ENCODE data around the gene MERTK. TPM values are rescaled to one million over a fixed set of nuclear protein-coding genes. Genes with fewer than 3 reads are reported as not detected.
A peak's percentile ranks its signal among the peaks of the same experiment; 100 is the strongest.

The MERTK gene
- total and polyA plus RNA-seq, 2 of the 13 experiments (the other 11 are each of a cell fraction or from before 2014, with no cell fraction given): 37.3 to 44.7 TPM

DNA sequence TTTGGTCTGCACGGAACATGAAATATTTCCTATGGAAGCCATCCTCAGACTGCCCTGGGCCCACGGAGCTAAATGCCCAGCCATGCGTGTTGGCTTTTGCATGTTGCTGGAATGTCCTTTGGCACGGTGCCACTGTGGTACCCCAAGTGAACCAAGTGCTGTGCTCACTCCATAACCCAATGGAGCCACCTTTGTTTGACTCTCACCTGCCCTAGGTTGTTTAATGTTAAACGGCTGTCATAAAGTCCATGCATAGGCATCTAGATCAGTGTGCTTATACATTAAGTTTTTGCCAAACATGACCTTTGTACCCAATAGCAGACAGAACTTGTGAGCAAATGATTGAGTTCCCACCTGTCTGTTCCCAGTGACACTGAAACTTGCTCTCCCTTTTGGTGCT, 96.7 kb downstream of the MERTK start (continued):
- TF ChIP-seq, protein P1, sequence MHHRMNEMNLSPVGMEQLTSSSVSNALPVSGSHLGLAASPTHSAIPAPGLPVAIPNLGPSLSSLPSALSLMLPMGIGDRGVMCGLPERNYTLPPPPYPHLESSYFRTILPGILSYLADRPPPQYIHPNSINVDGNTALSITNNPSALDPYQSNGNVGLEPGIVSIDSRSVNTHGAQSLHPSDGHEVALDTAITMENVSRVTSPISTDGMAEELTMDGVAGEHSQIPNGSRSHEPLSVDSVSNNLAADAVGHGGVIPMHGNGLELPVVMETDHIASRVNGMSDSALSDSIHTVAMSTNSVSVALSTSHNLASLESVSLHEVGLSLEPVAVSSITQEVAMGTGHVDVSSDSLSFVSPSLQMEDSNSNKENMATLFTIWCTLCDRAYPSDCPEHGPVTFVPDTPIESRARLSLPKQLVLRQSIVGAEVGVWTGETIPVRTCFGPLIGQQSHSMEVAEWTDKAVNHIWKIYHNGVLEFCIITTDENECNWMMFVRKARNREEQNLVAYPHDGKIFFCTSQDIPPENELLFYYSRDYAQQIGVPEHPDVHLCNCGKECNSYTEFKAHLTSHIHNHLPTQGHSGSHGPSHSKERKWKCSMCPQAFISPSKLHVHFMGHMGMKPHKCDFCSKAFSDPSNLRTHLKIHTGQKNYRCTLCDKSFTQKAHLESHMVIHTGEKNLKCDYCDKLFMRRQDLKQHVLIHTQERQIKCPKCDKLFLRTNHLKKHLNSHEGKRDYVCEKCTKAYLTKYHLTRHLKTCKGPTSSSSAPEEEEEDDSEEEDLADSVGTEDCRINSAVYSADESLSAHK (CRISPR knock-in tag; IDR thresholded peaks at IDR 0.05; ENCODE audit: borderline replicate concordance): no peak
- no peak for TF ChIP-seq HDAC6 (IDR thresholded peaks at IDR 0.05; ENCODE audit: low read depth, low read length)
- TF ChIP-seq ZNF614 (CRISPR knock-in tag; IDR thresholded peaks at IDR 0.05; ENCODE audit: borderline replicate concordance): no peak
- peak; percentile 49; the same call in 1 of the 2 replicates for TF ChIP-seq MED1 (CRISPR knock-in tag; IDR thresholded peaks at IDR 0.05)
- no peak for TF ChIP-seq ZNF256 (CRISPR knock-in tag; conservative IDR thresholded peaks at IDR 0.05)
- TF ChIP-seq, protein P2, sequence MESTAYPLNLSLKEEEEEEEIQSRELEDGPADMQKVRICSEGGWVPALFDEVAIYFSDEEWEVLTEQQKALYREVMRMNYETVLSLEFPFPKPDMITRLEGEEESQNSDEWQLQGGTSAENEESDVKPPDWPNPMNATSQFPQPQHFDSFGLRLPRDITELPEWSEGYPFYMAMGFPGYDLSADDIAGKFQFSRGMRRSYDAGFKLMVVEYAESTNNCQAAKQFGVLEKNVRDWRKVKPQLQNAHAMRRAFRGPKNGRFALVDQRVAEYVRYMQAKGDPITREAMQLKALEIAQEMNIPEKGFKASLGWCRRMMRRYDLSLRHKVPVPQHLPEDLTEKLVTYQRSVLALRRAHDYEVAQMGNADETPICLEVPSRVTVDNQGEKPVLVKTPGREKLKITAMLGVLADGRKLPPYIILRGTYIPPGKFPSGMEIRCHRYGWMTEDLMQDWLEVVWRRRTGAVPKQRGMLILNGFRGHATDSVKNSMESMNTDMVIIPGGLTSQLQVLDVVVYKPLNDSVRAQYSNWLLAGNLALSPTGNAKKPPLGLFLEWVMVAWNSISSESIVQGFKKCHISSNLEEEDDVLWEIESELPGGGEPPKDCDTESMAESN (CRISPR knock-in tag; conservative IDR thresholded peaks at IDR 0.05): peak; percentile 52; the same call in 1 of the 2 replicates
- TF ChIP-seq MAFG (CRISPR knock-in tag; IDR thresholded peaks at IDR 0.05): no peak
- TF ChIP-seq, protein P3, sequence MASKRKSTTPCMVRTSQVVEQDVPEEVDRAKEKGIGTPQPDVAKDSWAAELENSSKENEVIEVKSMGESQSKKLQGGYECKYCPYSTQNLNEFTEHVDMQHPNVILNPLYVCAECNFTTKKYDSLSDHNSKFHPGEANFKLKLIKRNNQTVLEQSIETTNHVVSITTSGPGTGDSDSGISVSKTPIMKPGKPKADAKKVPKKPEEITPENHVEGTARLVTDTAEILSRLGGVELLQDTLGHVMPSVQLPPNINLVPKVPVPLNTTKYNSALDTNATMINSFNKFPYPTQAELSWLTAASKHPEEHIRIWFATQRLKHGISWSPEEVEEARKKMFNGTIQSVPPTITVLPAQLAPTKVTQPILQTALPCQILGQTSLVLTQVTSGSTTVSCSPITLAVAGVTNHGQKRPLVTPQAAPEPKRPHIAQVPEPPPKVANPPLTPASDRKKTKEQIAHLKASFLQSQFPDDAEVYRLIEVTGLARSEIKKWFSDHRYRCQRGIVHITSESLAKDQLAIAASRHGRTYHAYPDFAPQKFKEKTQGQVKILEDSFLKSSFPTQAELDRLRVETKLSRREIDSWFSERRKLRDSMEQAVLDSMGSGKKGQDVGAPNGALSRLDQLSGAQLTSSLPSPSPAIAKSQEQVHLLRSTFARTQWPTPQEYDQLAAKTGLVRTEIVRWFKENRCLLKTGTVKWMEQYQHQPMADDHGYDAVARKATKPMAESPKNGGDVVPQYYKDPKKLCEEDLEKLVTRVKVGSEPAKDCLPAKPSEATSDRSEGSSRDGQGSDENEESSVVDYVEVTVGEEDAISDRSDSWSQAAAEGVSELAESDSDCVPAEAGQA (IDR thresholded peaks at IDR 0.05; ENCODE audit: low read depth): no peak
- TF ChIP-seq, protein P3 (CRISPR knock-in tag; IDR thresholded peaks at IDR 0.05; ENCODE audit: borderline replicate concordance): no peak
- TF ChIP-seq CREB1 (IDR thresholded peaks at IDR 0.05): no peak
- TF ChIP-seq CREB1 (CRISPR knock-in tag; IDR thresholded peaks at IDR 0.05): no peak
- peak; percentile 30; the same call in 1 of the 2 replicates for TF ChIP-seq TBX3 (IDR thresholded peaks at IDR 0.05; ENCODE audit: borderline replicate concordance)
- no peak for TF ChIP-seq ZNF652 (CRISPR knock-in tag; IDR thresholded peaks at IDR 0.05; ENCODE audit: borderline replicate concordance, low read depth)
- TF ChIP-seq ZSCAN30 (CRISPR knock-in tag; IDR thresholded peaks at IDR 0.05): no peak
- no peak for TF ChIP-seq SALL2 (CRISPR knock-in tag; IDR thresholded peaks at IDR 0.05)
- no peak for TF ChIP-seq ZNF775 (CRISPR knock-in tag; IDR thresholded peaks at IDR 0.05; ENCODE audit: borderline replicate concordance)
- no peak for TF ChIP-seq SP1 (IDR thresholded peaks at IDR 0.05)
- no peak for TF ChIP-seq SP1 (CRISPR knock-in tag; IDR thresholded peaks at IDR 0.05)
- 0 out of 2 replicates have a peak, but pooled peaks have one; percentile 19 for TF ChIP-seq NR2F6 (IDR thresholded peaks at IDR 0.05)
- TF ChIP-seq NR2F6 (CRISPR knock-in tag; IDR thresholded peaks at IDR 0.05): no peak; the same call in 1 of the 2 replicates
- TF ChIP-seq ZNF878 (CRISPR knock-in tag; IDR thresholded peaks at IDR 0.05): 0 out of 2 replicates have a peak, but pooled peaks have one; percentile 34
- TF ChIP-seq FOSL2 (CRISPR knock-in tag; IDR thresholded peaks at IDR 0.05): no peak
- TF ChIP-seq ETV6 (CRISPR knock-in tag; conservative IDR thresholded peaks at IDR 0.05): no peak
